ENCODE results near the gene RPLP2.

RPLP2 gene

GRCh38 chr11:824292-824880 is 14.6 kb downstream of the RPLP2 start:
- no peak for DNase-seq (ENCODE audit: low read depth)

- DNase-seq (ENCODE audit: low read depth), result no peak
Measured at GRCh38 chr11:824942-825341, 15.2 kb downstream of the RPLP2 start.

GRCh38 chr11:825366-826226 is 15.8 kb downstream of the RPLP2 start:
- DNase-seq (ENCODE audit: low read depth), result no peak

- no peak for DNase-seq (ENCODE audit: low read depth)
Measured at GRCh38 chr11:826227-826621, 16.5 kb downstream of the RPLP2 start.

- DNase-seq (ENCODE audit: low read depth), result no peak
Measured at GRCh38 chr11:826836-827145, 17.0 kb downstream of the RPLP2 start.

- DNase-seq (ENCODE audit: low read depth), result no peak
Measured at GRCh38 chr11:827146-827896, 17.6 kb downstream of the RPLP2 start.

- no peak for DNase-seq (ENCODE audit: low read depth)
Measured at GRCh38 chr11:827897-828192, 18.1 kb downstream of the RPLP2 start, which contains the start of gene CRACR2B. Gene CRACR2B (plus strand): TSS chr11:827919. CDS start chr11:828608, 689 bp downstream.

GRCh38 chr11:828506-829175 is 18.9 kb downstream of the RPLP2 start:
- DNase-seq (ENCODE audit: low read depth), result no peak

- DNase-seq (ENCODE audit: low read depth), result no peak
Measured at GRCh38 chr11:829176-829846, 19.5 kb downstream of the RPLP2 start.

GRCh38 chr11:829847-830294 is 20.1 kb downstream of the RPLP2 start:
- DNase-seq (ENCODE audit: low read depth), result no peak

- DNase-seq (ENCODE audit: low read depth), result peak; percentile 74
Measured at GRCh38 chr11:830295-831117, 20.7 kb downstream of the RPLP2 start.

GRCh38 chr11:831118-831864 is 21.5 kb downstream of the RPLP2 start:
- DNase-seq (ENCODE audit: low read depth), result peak; percentile 63

GRCh38 chr11:831961-832528 is 22.3 kb downstream of the RPLP2 start:
- no peak for DNase-seq (ENCODE audit: low read depth)

GRCh38 chr11:832529-833113 is 22.9 kb downstream of the RPLP2 start, which contains the start of gene CD151:
Gene CD151 (plus strand): TSS chr11:832952. CDS start chr11:836070, 3,118 bp downstream.
- peak; percentile 67 for DNase-seq (ENCODE audit: low read depth)

GRCh38 chr11:833114-833791 is 23.5 kb downstream of the RPLP2 start:
- peak; percentile 57 for DNase-seq (ENCODE audit: low read depth)

- peak; percentile 34 for DNase-seq (ENCODE audit: low read depth)
Measured at GRCh38 chr11:833849-834311, 24.1 kb downstream of the RPLP2 start.

GRCh38 chr11:834371-835316 is 24.9 kb downstream of the RPLP2 start:
- DNase-seq (ENCODE audit: low read depth), result peak; percentile 87

GRCh38 chr11:836274-836673 is 26.5 kb downstream of the RPLP2 start:
- no peak for DNase-seq (ENCODE audit: low read depth)

Measured in EH (cell line).